ENCODE data around the gene STK32B.

- no peak for TF ChIP-seq CTCF (IDR thresholded peaks at IDR 0.05 in 4 of 5, conservative IDR thresholded peaks at IDR 0.05 in 1 of 5)
- no peak for TF ChIP-seq POLR2A (IDR thresholded peaks at IDR 0.05)
These were observed 49.1 kb downstream of the STK32B start for GRCh38 chr4:5100336-5100735.

All from gastrocnemius medialis (tissue), 4 donors.